ENCODE results near the gene COX15.

GRCh38 chr10:99760321-99760720, 28.4 kb upstream of the COX15 start:
- TF ChIP-seq CTCF (IDR thresholded peaks at IDR 0.05) (no peak), EP300 (IDR thresholded peaks at IDR 0.05; ENCODE audit: low read depth) (no peak), POLR2AphosphoS5 (IDR thresholded peaks at IDR 0.05) (no peak)
